Measurements from ENCODE around the gene MYO15A.

MYO15A gene

GRCh38 chr17:18160128-18160856 lies 51.7 kb downstream of the MYO15A start:
- DNase-seq, result no peak

GRCh38 chr17:18161207-18162145 lies 52.9 kb downstream of the MYO15A start:
- no peak for DNase-seq

GRCh38 chr17:18163547-18163946 lies 55.0 kb downstream of the MYO15A start:
- DNase-seq, result no peak

GRCh38 chr17:18166894-18167293 lies 58.3 kb downstream of the MYO15A start:
- DNase-seq, result no peak

- DNase-seq, result no peak
Measured at GRCh38 chr17:18167421-18167820, 58.9 kb downstream of the MYO15A start.

- no peak for DNase-seq
Measured at GRCh38 chr17:18172531-18173278, 64.1 kb downstream of the MYO15A start.

- DNase-seq, result no peak
Measured at GRCh38 chr17:18173740-18174139, 65.2 kb downstream of the MYO15A start.

GRCh38 chr17:18176176-18176575 lies 67.6 kb downstream of the MYO15A start:
- DNase-seq, result no peak

GRCh38 chr17:18177133-18177532 lies 68.6 kb downstream of the MYO15A start:
- DNase-seq, result no peak

- no peak for DNase-seq
Measured at GRCh38 chr17:18177722-18178121, 69.2 kb downstream of the MYO15A start.

GRCh38 chr17:18179196-18179595 lies 70.6 kb downstream of the MYO15A start:
- DNase-seq, result no peak

- no peak for DNase-seq
Measured at GRCh38 chr17:18179804-18180203, 71.2 kb downstream of the MYO15A start.

GRCh38 chr17:18181358-18181757 lies 72.8 kb downstream of the MYO15A start:
- no peak for DNase-seq

- DNase-seq, result no peak
Measured at GRCh38 chr17:18182110-18182977, 73.8 kb downstream of the MYO15A start.

GRCh38 chr17:18182978-18183333 lies 74.4 kb downstream of the MYO15A start:
- peak; percentile 62 to 72 for DNase-seq

GRCh38 chr17:18183334-18184142 lies 75.0 kb downstream of the MYO15A start, which contains the start of gene ALKBH5:
TSS of gene ALKBH5 (plus strand) at chr17:18183828. CDS start at chr17:18184244, 416 bp downstream.
- DNase-seq, result peak; percentile 95 to 97

GRCh38 chr17:18184143-18185031 lies 75.8 kb downstream of the MYO15A start:
- DNase-seq, result peak in 1 of 2 experiments; percentile 15

GRCh38 chr17:18185391-18185790 lies 76.8 kb downstream of the MYO15A start:
- DNase-seq, result no peak

GRCh38 chr17:18185832-18186626 lies 77.5 kb downstream of the MYO15A start:
- no peak for DNase-seq

Data from NCI-H2081 (cell line).